Measurements from ENCODE around the gene KIF26B.

The KIF26B gene

GRCh38 chr1:245614476-245614875 is 459.7 kb downstream of the KIF26B start:
- DNase-seq (ENCODE audit: low read depth in 1 of 2, low spot score in 1 of 2), result no peak

GRCh38 chr1:245615001-245615400 is 460.2 kb downstream of the KIF26B start:
- no peak for DNase-seq (ENCODE audit: low read depth in 1 of 2, low spot score in 1 of 2)

GRCh38 chr1:245621589-245621988 is 466.8 kb downstream of the KIF26B start:
- no peak for DNase-seq (ENCODE audit: low read depth in 1 of 2, low spot score in 1 of 2)

- no peak for DNase-seq (ENCODE audit: low read depth in 1 of 2, low spot score in 1 of 2)
These were observed 467.7 kb downstream of the KIF26B start for GRCh38 chr1:245622332-245623014.

GRCh38 chr1:245641384-245641783 is 486.6 kb downstream of the KIF26B start:
- no peak for DNase-seq (ENCODE audit: low read depth in 1 of 2, low spot score in 1 of 2)

- DNase-seq (ENCODE audit: low read depth in 1 of 2, low spot score in 1 of 2), result no peak
These were observed 490.6 kb downstream of the KIF26B start for GRCh38 chr1:245645406-245645805.

GRCh38 chr1:245645894-245646293 is 491.1 kb downstream of the KIF26B start:
- DNase-seq (ENCODE audit: low read depth in 1 of 2, low spot score in 1 of 2), result no peak

DNA sequence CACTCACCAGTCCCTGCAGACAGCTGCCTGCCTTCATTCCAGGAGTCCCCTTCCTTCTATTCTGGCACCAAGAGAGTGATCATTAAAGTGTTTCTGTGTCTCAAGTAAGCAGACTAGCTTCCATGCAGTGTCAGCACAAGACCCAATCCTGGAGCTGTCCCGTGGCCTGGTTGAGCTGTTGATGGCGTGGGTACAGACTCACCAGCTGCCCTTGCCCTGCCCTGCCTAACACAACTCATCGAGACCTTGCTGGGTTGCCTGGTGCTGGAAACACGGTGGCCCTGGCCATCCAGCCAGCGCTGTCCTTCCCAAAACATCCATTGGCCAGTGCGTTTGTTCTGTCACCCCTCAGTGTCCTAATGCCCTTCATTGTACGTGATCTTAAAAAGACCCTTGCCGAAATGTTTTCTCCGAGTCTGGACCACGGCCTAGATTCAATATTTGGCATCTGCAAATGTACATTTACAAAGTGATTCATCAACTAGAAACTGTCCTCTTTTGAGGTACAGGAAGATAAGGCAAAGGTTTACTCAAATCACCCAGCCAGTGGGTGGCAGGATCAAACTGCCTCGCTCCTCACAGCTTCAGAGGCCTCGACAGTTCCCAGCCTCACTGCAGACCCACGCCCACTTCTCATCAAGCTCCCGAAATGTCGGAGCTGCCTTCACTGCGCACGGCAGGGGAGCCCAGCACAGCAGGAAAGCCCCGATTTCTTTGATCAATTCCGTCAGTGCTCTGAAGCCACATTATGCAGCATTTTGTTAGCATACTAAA is 494.2 kb downstream of the KIF26B start:
- no peak for DNase-seq (ENCODE audit: low read depth in 1 of 2, low spot score in 1 of 2)

DNA sequence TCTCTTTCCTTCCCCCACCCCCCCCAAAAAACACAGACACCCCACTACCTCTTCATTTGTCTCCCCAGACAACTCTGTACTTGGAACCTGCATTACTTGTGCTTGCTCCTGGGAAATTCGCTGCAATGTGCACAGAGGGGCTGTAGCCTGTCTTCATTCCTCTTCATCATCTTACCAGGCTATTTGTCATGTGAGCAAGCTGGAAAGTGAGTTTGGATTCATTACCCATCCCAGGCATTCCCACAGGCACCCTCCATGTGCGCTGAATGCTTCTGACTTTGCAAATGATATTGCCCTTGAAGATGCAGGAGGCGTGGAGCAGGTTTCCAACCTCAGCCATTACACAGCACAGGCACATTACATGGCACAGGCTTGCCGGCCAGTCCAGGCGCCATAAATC is 494.9 kb downstream of the KIF26B start:
- no peak for DNase-seq (ENCODE audit: low read depth in 1 of 2, low spot score in 1 of 2)

GRCh38 chr1:245650441-245650960 is 495.7 kb downstream of the KIF26B start:
- DNase-seq (ENCODE audit: low read depth in 1 of 2, low spot score in 1 of 2), result no peak

- DNase-seq (ENCODE audit: low read depth in 1 of 2, low spot score in 1 of 2), result no peak
These were observed 496.3 kb downstream of the KIF26B start for GRCh38 chr1:245651093-245651492.

DNA sequence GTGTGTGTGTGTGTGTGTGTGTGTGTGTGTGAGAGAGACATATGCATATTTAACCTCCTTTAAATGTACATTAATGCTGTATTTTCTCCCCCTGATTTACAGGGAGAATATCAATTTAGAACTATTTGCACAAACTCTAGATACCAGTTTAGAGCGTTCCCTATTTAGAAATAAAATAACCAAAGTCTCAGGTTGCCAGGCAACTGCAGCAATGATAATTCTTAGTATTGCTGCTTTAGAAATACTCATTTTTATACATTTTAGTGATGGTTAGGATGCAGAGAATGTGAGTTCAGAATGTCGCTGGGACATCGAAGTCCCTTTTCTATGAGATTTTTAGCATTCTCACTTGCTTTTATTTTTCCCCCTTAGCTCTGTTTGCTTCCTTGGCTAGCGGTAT is 497.3 kb downstream of the KIF26B start:
- DNase-seq (ENCODE audit: low read depth in 1 of 2, low spot score in 1 of 2), result no peak

GRCh38 chr1:245652660-245653427 is 498.1 kb downstream of the KIF26B start:
- DNase-seq (ENCODE audit: low read depth in 1 of 2, low spot score in 1 of 2), result no peak

- no peak for DNase-seq (ENCODE audit: low read depth in 1 of 2, low spot score in 1 of 2)
These were observed 499.8 kb downstream of the KIF26B start for GRCh38 chr1:245654460-245655050.

DNA sequence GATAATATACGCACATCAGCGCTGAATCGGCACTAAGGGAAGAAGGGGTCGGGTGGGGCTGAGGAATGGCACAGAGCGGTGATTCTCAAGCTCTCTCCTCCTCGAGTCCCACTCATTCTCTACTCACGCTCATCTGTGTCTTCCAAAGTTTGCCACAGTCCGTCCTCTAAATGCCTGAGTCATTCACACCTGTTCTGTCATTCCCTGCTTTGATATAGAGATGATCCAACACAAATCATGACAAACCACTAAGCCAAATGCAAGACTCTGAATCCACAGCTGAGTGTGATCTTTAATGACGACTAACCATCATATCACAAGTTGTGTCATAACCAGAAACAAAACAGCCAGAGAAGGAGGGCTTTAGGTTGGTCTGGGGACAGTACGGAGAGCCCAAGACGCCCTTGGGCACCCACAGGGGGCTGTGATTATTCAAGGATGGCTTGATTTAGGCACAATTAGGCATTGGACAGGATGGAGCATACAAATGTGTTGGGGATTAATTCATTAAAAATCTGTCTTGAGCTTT is 501.5 kb downstream of the KIF26B start:
- DNase-seq (ENCODE audit: low read depth in 1 of 2, low spot score in 1 of 2), result no peak

DNA sequence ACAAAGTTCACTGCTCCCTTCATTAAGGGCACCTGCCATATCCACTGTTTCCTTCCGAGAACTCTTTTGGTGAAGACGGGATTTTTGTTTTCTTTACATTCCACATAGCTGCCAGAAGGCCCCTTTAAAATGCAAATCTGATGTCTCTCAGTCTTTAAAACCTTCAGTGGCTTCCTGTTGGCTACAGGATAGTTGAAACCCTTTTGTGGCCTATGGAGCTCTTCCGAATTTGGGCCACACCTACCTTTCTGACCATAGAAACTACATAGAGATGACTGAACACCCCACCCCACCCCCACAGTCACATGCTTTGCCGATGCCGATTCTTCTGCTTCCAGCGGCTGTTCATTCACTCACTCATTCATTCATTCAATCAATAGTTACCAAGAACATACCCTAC is 502.6 kb downstream of the KIF26B start:
- DNase-seq (ENCODE audit: low read depth in 1 of 2, low spot score in 1 of 2), result no peak

DNA sequence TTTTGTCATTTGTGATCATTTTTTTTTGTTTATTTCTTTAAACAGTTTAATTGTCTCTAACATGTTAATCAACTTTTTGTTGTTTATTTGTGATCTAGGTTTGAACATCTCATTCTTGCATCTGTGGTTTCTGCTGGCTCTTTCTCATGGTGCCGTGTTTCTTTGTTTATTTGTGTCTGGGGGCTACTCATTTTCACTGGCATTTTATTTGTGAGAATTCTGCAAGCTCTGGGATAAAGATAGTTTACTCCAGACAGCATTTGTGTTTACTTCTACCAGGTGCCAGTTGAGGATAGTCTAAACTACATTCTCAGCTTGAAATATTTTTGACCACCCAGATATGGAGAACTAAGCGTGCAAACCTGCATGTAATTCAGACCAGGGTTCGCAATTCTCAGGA is 508.6 kb downstream of the KIF26B start:
- no peak for DNase-seq (ENCODE audit: low read depth in 1 of 2, low spot score in 1 of 2)

DNA sequence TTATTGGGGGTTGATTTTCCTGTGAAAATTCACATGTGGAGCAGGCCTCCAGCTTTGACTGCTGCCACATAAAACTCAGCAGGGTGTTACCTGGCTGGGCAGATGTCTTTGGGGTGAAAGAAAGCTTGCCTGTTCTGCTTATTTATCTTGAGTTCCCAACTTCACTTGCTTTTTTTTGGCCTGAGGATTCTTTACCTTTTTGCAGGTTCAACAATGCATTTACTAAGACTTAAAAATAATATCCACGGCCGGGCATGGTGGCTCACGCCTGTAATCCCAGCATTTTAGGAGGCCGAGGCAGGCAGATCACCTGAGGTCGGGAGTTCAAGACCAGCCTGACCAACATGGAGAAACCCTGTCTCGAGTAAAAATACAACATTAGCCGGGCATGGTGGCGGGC is 509.1 kb downstream of the KIF26B start:
- no peak for DNase-seq (ENCODE audit: low read depth in 1 of 2, low spot score in 1 of 2)

GRCh38 chr1:245666412-245666811 is 511.6 kb downstream of the KIF26B start:
- DNase-seq (ENCODE audit: low read depth in 1 of 2, low spot score in 1 of 2), result no peak

DNA sequence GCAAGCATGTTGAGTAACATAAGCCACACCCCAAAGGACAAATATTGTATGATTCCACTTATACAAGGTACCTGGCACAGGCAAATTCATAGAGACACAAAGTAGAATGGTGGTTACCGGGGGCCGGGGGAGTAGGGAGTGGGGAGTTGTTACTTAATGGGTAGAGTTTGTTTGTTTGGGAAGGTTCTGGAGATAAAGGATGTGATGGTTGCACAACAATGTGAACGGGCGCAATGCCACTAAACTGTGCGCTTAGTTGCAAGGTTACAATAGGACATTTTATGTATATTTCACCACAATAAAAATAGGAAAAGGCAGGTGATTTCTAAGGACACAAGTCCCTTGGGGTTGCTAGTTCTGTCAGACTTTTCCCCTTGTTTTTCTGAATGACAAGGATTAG is 516.6 kb downstream of the KIF26B start:
- DNase-seq (ENCODE audit: low read depth in 1 of 2, low spot score in 1 of 2), result no peak

Measured in activated CD4-positive, alpha-beta T cell treated with anti-CD3 and anti-CD28 coated beads, Interleukin-2, amount 50 U/mL, for 24 hours (primary cell).